ENCODE results near the gene CTR9. TPM values are rescaled to one million over a fixed set of nuclear protein-coding genes. Genes with fewer than 3 reads are reported as not detected.

The CTR9 gene
- 10 to 100 TPM; 14.7 to 28.4 (median 20.8) TPM for total RNA-seq
- polyA plus RNA-seq: 10 to 100 TPM in 1 of 2 donors, 1 to 10 TPM in 1; 9.4 to 18.3 TPM
- long read RNA-seq, donor 1, full-length matches to known transcripts: 9 of 34 reads
- long read RNA-seq, donor 1, partial matches to known transcripts: 23 of 34 reads
- long read RNA-seq, donor 1, other reads (novel, unspliced or antisense): 2 of 34 reads
- long read RNA-seq, donor 2, full-length matches to known transcripts: 3 of 76 reads
- long read RNA-seq, donor 2, partial matches to known transcripts: 67 of 76 reads
- long read RNA-seq, donor 2, other reads (novel, unspliced or antisense): 6 of 76 reads
- long read RNA-seq, donor 3, full-length matches to known transcripts: 6 of 33 reads
- long read RNA-seq, donor 3, partial matches to known transcripts: 24 of 33 reads
- long read RNA-seq, donor 3, other reads (novel, unspliced or antisense): 3 of 33 reads

GRCh38 chr11:10750838-10751580 lies at the start of gene CTR9:
CTR9 (plus strand) TSS chr11:10751246; CDS start chr11:10751413, 167 bp downstream.
- Histone ChIP-seq H3K4me1 (peaks cover 0 to 25% (median 14%) of the 10 kb centered on the region in 12 donors), H3K27ac (peak within 1 kb of the TSS; percentile 87 to 98 (median 92)), H3K9me3 (no peaks in the 10 kb centered on the region), H3K27me3 (no peaks in the 10 kb centered on the region), H3K36me3 (peaks cover 0 to 36% (median 3%) of the 10 kb centered on the region in 9 donors), H3K4me3 (peak within 1 kb of the TSS; percentile 61 to 98 (median 92))
- peak; percentile 96 to 98 (median 98) for ATAC-seq
- DNase-seq: peak; percentile 93 to 96 (median 96)
- TF ChIP-seq POLR2A (IDR thresholded peaks at IDR 0.05): peak in 1 of 2 donors; percentile 93
- peak in 7 of 12 donors; percentile 16 to 59 (median 34) for TF ChIP-seq CTCF (IDR thresholded peaks at IDR 0.05)
- intact Hi-C loops (cut with DNase I): loop anchor here in 1 of 10 donors (2.0 to 5.0 kb wide), 2 partner anchors 56 to 108 kb away; partner anchors contain the start of genes EIF4G2 and ZBED5
- WGBS, 4 donors: 0% methylated on average over 26 to 67 of the region's 67 CpGs

GRCh38 chr11:10701982-10702381 lies 49.1 kb upstream of the CTR9 start:
- no peak overlapping the region for H3K4me3 ChIP-seq
- intact Hi-C loops (cut with DNase I): no loop called here
- H3K9me3 ChIP-seq: no peaks in the 10 kb centered on the region
- no peak for DNase-seq
- TF ChIP-seq CTCF (IDR thresholded peaks at IDR 0.05) (no peak), POLR2A (IDR thresholded peaks at IDR 0.05) (no peak)
- H3K27me3 ChIP-seq: no peaks in the 10 kb centered on the region
- ATAC-seq: no peak
- 89 to 95% (median 92%) methylated on average over 3 of the region's 3 CpGs for WGBS, 4 donors
- peaks cover 0 to 9% (median 0%) of the 10 kb centered on the region in 12 donors for H3K4me1 ChIP-seq
- H3K36me3 ChIP-seq: no peaks in the 10 kb centered on the region
- no peak overlapping the region for H3K27ac ChIP-seq

GRCh38 chr11:10708131-10708530 lies 42.9 kb upstream of the CTR9 start:
- WGBS, 4 donors: 79 to 86% (median 84%) methylated on average over 3 of the region's 3 CpGs
- intact Hi-C loops (cut with DNase I): no loop called here
- ATAC-seq (no peak), DNase-seq (no peak)
- Histone ChIP-seq H3K4me1 (no peaks in the 10 kb centered on the region), H3K9me3 (no peaks in the 10 kb centered on the region), H3K36me3 (no peaks in the 10 kb centered on the region), H3K27ac (no peak overlapping the region), H3K27me3 (no peaks in the 10 kb centered on the region), H3K4me3 (no peak overlapping the region)
- TF ChIP-seq CTCF (IDR thresholded peaks at IDR 0.05) (no peak), POLR2A (IDR thresholded peaks at IDR 0.05) (no peak)

Data from heart left ventricle (tissue), 16 donors.